ENCODE results near the gene SMAD6.

Gene SMAD6

DNA sequence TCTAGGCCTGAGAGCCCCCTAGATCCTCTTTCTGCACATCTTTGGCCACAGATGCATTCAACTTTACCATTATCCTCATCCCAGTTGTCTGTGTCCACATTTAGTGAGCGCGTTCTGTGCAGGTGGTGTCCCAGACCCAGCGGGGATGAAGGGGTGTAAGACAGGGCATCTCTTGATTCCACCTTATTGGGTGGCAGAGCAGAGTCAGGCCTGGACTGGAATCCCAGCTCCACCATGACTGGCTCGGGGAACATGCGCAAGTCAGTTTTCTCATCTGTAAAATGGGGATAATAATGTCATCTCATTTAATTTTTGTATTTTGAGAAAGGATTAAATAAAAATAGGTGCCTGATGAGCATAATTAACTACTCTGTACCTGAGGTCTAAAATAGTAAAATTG lies 7.8 kb downstream of the SMAD6 start:
- TF ChIP-seq POLR2A (IDR thresholded peaks at IDR 0.05; ENCODE audit: extremely low read depth, insufficient read length) (no peak), CTCF (IDR thresholded peaks at IDR 0.05; ENCODE audit: low read depth, low read length) (no peak), MYC (IDR thresholded peaks at IDR 0.05; ENCODE audit: low read depth, low read length) (no peak)

DNA sequence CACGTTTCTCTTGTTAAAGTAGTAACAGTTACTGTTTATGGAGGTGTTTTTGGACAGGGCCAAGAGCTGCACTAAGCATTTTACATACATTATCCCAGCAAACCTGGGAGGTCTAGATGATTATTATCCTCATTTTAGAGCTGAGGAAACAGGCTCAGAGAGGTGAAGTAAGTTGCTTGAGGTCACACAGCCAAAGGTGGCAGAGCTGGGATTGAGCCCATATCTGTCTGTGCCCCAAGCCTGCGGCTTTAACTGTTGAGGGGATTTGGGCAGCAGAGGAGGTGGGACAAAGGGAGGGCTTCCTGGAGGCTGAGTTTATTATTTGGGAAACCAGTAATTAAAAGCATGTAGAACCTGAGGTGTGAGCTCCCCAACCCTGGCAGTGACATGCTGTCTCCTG lies 9.2 kb downstream of the SMAD6 start:
- TF ChIP-seq MAX (IDR thresholded peaks at IDR 0.05; ENCODE audit: low read depth, low read length) (no peak), CTCF (IDR thresholded peaks at IDR 0.05; ENCODE audit: low read depth, low read length) (no peak), MYC (IDR thresholded peaks at IDR 0.05; ENCODE audit: low read depth, low read length) (no peak), POLR2A (IDR thresholded peaks at IDR 0.05; ENCODE audit: extremely low read depth, insufficient read length) (no peak)
- no peak overlapping the region for H3K4me3 ChIP-seq (ENCODE audit: low read depth, low read length)
- DNase-seq (ENCODE audit: low read depth), result no peak

More for the DNA sequence above, 7.8 kb downstream of the SMAD6 start:
- no peak overlapping the region for H3K4me3 ChIP-seq (ENCODE audit: low read depth, low read length)
- no peak for DNase-seq (ENCODE audit: low read depth)

DNA sequence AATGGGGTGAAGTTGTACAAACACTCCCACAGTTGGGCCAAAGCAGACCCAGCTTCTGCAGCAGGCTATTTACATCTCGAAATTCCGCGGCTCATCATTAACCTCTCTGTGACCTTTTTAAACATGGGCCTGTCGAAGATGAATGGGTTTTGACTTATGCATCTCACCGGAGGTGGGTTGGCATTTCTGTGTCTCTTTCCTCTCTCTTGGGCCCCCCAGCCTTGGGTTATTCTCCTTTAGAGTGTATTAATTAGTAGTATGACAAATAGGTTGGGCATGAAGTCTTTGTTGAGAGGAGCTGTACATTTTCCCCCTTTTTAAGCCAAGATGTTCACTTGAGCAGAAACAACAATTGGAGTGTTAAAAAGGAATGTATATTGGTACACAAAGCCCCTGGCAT lies 9.8 kb downstream of the SMAD6 start:
- TF ChIP-seq MYC (IDR thresholded peaks at IDR 0.05; ENCODE audit: low read depth, low read length) (no peak), MAX (IDR thresholded peaks at IDR 0.05; ENCODE audit: low read depth, low read length) (no peak), POLR2A (IDR thresholded peaks at IDR 0.05; ENCODE audit: extremely low read depth, insufficient read length) (no peak), CTCF (IDR thresholded peaks at IDR 0.05; ENCODE audit: low read depth, low read length) (no peak)
- no peak overlapping the region for H3K4me3 ChIP-seq (ENCODE audit: low read depth, low read length)
- no peak for DNase-seq (ENCODE audit: low read depth)

DNA sequence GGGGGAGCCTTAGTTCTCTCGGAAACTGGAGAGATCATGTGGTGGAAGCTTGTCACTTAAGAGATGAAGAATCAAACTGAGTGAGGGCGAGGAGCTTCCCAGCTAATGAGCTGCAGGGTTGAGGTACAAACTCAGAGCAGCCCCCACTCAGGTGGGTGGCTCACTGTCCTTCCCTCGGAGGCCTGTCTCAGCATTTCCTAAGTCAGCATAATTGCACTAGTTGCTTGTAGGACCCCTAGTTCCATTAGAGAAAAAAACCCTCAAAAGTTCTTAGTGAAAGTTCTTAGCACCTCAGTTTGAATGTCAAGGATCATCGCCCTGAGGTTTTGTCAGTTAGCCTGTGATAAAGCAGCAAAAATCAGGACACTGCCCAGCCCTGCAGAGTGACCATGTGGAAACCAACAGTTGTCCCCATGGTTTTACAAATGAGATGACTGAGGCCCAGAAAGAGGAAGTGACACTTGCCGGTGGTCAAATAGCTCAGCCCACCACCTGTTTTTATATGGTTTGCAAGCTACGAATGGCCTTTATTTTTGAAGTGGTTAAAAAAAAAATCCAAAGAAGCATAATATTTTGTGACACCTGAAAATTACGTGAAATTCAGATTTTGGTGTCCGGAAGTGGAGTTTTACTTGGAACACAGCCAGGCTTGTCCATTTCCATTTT lies 11.9 kb downstream of the SMAD6 start:
- no peak overlapping the region for H3K4me3 ChIP-seq (ENCODE audit: low read depth, low read length)
- DNase-seq (ENCODE audit: low read depth), result peak; percentile 73
- TF ChIP-seq MYC (IDR thresholded peaks at IDR 0.05; ENCODE audit: low read depth, low read length), result 0 out of 2 replicates have a peak, but pooled peaks have one; percentile 42
- TF ChIP-seq CTCF (IDR thresholded peaks at IDR 0.05; ENCODE audit: low read depth, low read length), result no peak
- TF ChIP-seq MAX (IDR thresholded peaks at IDR 0.05; ENCODE audit: low read depth, low read length), result peak; percentile 88
- TF ChIP-seq POLR2A (IDR thresholded peaks at IDR 0.05; ENCODE audit: extremely low read depth, insufficient read length), result no peak

DNA sequence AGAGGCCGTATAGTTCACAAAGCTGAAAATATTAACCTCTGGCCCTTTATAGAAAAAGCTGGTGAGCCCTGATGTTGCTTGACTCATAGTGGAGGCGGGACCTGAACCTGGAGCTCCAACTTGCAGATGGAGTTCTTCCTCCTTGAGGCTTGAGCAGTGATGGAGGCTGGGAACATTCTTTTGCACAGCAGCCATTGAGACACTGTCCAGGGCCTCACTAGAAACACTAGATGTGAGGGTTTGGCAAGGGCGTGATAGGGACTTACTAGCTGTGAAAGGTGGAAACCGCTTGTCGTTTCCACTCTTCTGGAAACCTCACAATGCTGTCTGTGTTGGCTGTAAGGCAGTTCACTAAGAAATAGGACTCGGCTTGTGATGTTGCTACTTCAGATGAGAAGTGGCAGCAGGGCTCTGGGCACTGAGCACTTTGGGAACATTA lies 12.5 kb downstream of the SMAD6 start:
- peak; percentile 41 for DNase-seq (ENCODE audit: low read depth)
- no peak overlapping the region for H3K4me3 ChIP-seq (ENCODE audit: low read depth, low read length)
- TF ChIP-seq MYC (IDR thresholded peaks at IDR 0.05; ENCODE audit: low read depth, low read length), result no peak
- no peak for TF ChIP-seq MAX (IDR thresholded peaks at IDR 0.05; ENCODE audit: low read depth, low read length)
- TF ChIP-seq POLR2A (IDR thresholded peaks at IDR 0.05; ENCODE audit: extremely low read depth, insufficient read length), result no peak
- TF ChIP-seq CTCF (IDR thresholded peaks at IDR 0.05; ENCODE audit: low read depth, low read length), result no peak
